ENCODE measurements around the gene OSBPL7.

Gene OSBPL7, protein sequence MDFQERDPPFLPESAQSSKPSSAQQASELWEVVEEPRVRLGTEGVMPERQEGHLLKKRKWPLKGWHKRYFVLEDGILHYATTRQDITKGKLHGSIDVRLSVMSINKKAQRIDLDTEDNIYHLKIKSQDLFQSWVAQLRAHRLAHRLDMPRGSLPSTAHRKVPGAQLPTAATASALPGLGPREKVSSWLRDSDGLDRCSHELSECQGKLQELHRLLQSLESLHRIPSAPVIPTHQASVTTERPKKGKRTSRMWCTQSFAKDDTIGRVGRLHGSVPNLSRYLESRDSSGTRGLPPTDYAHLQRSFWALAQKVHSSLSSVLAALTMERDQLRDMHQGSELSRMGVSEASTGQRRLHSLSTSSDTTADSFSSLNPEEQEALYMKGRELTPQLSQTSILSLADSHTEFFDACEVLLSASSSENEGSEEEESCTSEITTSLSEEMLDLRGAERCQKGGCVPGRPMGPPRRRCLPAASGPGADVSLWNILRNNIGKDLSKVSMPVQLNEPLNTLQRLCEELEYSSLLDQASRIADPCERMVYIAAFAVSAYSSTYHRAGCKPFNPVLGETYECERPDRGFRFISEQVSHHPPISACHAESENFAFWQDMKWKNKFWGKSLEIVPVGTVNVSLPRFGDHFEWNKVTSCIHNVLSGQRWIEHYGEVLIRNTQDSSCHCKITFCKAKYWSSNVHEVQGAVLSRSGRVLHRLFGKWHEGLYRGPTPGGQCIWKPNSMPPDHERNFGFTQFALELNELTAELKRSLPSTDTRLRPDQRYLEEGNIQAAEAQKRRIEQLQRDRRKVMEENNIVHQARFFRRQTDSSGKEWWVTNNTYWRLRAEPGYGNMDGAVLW

DNA sequence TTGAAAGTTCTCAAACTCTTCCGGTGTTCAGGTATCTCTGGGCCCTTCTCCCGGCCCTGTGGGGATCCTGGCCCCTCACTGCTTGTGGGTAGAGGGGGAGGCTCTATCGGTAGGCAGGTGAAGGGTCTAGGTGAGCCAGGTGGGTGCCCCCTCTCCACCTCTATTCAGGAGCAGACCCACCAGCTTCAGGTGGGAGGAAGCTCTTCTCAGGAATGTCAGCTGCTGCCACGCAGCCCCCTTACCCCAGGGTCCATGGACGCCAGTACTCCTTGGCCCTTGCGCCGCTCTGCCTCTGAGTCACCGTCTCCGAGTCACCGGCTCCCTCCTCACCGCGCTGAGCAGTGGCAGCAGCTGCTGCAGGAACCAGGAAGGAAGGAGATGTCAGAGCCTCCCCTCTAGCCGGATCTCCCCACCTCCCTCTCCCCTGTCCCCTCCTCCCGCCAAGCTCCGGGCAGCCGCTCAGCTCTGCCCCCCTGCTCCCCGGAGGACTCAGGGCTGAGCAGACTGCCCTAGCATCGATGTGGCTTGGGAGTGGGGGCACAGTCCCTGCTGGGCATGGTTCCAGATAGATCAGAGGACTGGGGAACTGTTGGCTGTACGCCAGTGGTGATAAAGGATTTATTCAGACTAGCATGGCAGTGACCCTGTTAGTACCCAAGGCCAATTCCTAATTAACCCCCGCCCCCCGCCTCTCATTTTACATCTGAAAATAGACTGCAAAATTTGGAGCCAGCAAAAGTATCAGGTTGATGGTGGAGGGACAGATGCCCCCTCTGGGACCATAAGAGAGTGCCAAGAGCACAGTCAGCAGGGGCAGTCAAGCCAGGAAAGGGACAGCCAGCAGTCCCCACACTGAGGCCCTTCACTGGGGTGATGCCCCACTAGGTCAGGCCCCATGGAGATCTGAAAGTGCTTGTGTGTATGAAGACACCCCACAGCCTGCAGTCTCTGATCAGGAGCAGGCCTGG lies at the start of gene OSBPL7:
OSBPL7 (minus strand) TSS at position 371 of the 968 bp plus-strand sequence. CDS start 1,516 bp downstream, outside the sequence.
- TF ChIP-seq, protein P1, sequence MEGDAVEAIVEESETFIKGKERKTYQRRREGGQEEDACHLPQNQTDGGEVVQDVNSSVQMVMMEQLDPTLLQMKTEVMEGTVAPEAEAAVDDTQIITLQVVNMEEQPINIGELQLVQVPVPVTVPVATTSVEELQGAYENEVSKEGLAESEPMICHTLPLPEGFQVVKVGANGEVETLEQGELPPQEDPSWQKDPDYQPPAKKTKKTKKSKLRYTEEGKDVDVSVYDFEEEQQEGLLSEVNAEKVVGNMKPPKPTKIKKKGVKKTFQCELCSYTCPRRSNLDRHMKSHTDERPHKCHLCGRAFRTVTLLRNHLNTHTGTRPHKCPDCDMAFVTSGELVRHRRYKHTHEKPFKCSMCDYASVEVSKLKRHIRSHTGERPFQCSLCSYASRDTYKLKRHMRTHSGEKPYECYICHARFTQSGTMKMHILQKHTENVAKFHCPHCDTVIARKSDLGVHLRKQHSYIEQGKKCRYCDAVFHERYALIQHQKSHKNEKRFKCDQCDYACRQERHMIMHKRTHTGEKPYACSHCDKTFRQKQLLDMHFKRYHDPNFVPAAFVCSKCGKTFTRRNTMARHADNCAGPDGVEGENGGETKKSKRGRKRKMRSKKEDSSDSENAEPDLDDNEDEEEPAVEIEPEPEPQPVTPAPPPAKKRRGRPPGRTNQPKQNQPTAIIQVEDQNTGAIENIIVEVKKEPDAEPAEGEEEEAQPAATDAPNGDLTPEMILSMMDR (IDR thresholded peaks at IDR 0.05), result no peak
- peak within 1 kb of the TSS; percentile 79 for H3K4me3 ChIP-seq
- DNase-seq (ENCODE audit: low spot score), result peak; percentile 83
- H3K27ac ChIP-seq, result peak within 1 kb of the TSS; percentile 6 to 71

DNA sequence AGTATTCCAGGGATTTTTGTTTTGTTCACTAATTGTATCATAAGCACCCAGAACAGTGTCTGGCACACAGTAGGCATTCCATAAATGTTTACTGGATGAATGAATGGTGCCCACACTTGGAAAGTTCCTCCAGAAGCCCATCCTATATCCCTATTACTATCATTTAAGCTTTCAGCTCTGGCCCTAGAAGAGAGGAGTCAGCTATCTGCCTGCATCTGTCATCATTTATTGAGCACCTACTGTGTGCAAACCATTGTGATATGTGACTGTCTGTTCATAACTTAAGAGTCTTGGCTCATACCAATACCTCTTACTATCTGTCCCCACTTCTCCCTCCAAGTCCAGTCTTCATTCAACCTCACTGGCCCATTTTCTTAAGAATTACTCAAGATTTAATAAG lies 49.5 kb upstream of the OSBPL7 start:
- Histone ChIP-seq H3K27ac (no peak overlapping the region), H3K4me3 (no peak overlapping the region)
- DNase-seq (ENCODE audit: low spot score), result no peak
- TF ChIP-seq, protein P1 (IDR thresholded peaks at IDR 0.05), result no peak

DNA sequence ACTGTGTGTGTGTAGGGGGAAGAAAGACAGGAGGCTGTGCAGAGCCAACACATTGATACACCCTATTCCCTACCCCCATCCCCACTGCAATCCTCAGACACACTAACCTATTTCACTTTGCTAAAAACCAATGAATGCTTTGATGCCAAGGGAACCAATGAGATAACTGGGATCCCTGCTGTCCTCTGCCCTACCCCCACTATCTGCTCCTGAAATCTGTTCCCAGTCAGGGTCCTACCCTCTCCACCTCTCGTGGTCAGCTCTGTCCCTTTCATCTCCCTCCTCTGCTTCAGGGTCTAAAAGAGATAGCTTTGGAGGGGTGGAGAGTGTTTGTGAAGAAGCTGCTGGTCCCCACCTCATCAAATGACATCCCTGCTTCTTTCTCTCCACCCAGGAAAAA lies 48.5 kb upstream of the OSBPL7 start:
- TF ChIP-seq, protein P1 (IDR thresholded peaks at IDR 0.05), result no peak
- no peak for DNase-seq (ENCODE audit: low spot score)
- H3K27ac ChIP-seq, result no peak overlapping the region
- no peak overlapping the region for H3K4me3 ChIP-seq

DNA sequence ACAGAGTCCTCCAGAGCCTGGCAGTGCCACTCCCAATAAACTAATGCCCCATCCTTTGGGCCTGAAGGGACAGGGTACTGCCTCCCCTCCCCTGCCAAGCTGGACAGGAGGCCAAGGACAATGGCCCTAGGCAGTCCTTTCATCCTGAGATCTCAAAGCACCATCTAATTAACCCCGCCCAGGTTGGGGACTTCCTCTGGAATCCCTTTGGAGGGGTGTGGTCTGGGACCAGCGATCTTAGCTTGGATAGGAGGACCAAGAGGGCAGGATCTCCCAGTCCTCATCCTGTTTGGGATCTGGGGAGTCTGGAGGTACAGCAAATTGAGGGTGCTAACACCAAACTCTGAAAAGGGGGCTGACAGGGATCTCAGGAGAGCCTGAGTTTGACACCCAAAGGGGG lies 47.5 kb upstream of the OSBPL7 start:
- no peak overlapping the region for H3K27ac ChIP-seq
- DNase-seq (ENCODE audit: low spot score), result no peak
- TF ChIP-seq, protein P1 (IDR thresholded peaks at IDR 0.05), result no peak
- H3K4me3 ChIP-seq, result no peak overlapping the region

DNA sequence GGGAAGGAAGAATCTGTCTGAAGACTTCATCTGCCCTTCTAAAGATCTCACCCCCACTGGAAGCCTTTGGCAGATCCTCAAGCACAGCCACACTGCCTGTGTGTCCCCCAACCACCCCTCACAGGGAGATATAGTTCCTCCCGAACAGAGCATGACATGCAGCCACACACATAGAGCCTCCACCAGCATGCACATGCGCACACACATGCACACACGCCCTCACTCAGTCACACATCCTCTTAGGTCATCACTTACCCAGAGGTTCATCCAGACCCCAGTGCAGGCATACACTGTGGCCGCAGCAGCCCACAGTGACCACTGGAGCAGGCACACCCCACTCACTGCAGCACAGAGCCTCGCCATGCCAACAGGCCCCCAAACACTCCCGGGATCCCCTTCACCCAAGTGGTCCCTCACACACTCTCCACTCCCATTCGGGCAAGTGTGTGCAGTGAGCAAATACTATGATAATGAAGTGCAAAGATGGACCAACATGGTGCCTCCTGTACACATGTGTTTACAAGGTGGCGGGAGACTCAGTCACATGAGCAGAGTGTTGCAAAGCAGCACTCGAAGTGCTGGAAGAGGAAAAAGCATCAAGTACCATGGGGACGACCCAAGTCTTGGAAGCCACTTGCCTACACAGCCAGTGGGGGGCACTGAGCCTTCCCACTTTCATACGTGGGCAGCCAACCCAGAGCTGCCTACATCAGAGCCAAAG lies 46.4 kb upstream of the OSBPL7 start:
- no peak overlapping the region for H3K27ac ChIP-seq
- TF ChIP-seq, protein P1 (IDR thresholded peaks at IDR 0.05), result no peak
- no peak overlapping the region for H3K4me3 ChIP-seq
- no peak for DNase-seq (ENCODE audit: low spot score)

DNA sequence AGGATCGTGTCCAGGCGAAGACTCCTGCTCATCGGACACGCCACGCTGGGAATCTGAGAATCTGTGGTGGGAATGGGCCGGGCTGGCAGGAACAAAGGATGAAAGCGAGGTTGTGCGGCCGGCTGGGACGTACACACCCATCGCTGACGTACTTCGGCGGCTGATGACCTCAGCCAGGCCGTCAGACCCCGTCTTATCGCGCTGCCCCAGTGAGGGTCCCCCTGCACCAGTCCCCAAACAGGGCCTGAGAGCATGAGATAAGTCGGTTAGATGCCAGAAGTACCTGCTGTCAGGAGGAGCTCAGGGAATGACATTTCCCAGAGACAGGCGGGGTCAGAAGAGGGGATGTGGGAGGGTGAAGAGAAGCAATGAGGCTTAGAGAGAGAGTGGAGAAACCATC lies 45.3 kb upstream of the OSBPL7 start:
- no peak for DNase-seq (ENCODE audit: low spot score)
- Histone ChIP-seq H3K27ac (no peak overlapping the region), H3K4me3 (no peak overlapping the region)
- TF ChIP-seq, protein P1 (IDR thresholded peaks at IDR 0.05), result no peak

Measured in coronary artery (tissue), 2 donors.